ENCODE measurements around the gene INSL3.

- TF ChIP-seq POLR2A (IDR thresholded peaks at IDR 0.05; ENCODE audit: insufficient read depth in 1 of 2, low read depth in 2 of 2, low read length in 2 of 2) (no peak), CCDC6 (CRISPR knock-in tag; IDR thresholded peaks at IDR 0.05) (no peak), SALL2 (CRISPR knock-in tag; IDR thresholded peaks at IDR 0.05) (no peak), ZNF350 (CRISPR knock-in tag; IDR thresholded peaks at IDR 0.05; ENCODE audit: borderline replicate concordance, low read depth) (no peak), ZFP1 (CRISPR knock-in tag; IDR thresholded peaks at IDR 0.05) (no peak)
Observed at GRCh38 chr19:17767559-17767958, 53.8 kb downstream of the INSL3 start.
